HepG2 (cell line): ENCODE results near the gene HDLBP. TPM values are rescaled to one million over a fixed set of nuclear protein-coding genes. Genes with fewer than 3 reads are reported as not detected.
A peak's percentile ranks its signal among the peaks of the same experiment; 100 is the strongest.

Source experiments
- AGO1 ChIP-seq: fragments of 200-400 bp; formaldehyde crosslinking; IDR thresholded peaks from 2 replicates; pipeline ENCODE4 v1.6.1; 2017; ENCODE audit warnings: mild to moderate bottlenecking, low read depth, low read length, moderate library complexity; ENCODE audit not compliant: poor library complexity, severe bottlenecking
- ELF1 ChIP-seq: sonication (generic); formaldehyde crosslinking; IDR thresholded peaks from 2 replicates; pipeline ENCODE4 v1.4.0; 2020; ENCODE audit warnings: missing genetic modification reagents
- GATAD1 ChIP-seq: IDR thresholded peaks from 2 replicates; pipeline ENCODE4 v1.6.1; 2016; ENCODE audit warnings: missing genetic modification reagents, missing compliant biosample characterization
- GFI1 ChIP-seq: sonication (generic); formaldehyde crosslinking; IDR thresholded peaks from 2 replicates; pipeline ENCODE4 v1.5.0; 2020; ENCODE audit warnings: missing genetic modification reagents, mild to moderate bottlenecking, borderline replicate concordance
- GPN1 ChIP-seq: sonication (generic); formaldehyde crosslinking; IDR thresholded peaks from 2 replicates; pipeline ENCODE4 v1.5.1; 2020; ENCODE audit warnings: missing genetic modification reagents, borderline replicate concordance
- HNRNPL ChIP-seq: fragments of 200-400 bp; formaldehyde crosslinking; IDR thresholded peaks from 2 replicates; pipeline ENCODE4 v1.6.1; 2017; ENCODE audit warnings: mild to moderate bottlenecking, low read depth, low read length
- KDM5A ChIP-seq: fragments of 200-600 bp; sonication (generic); IDR thresholded peaks from 2 replicates; pipeline ENCODE4 v1.7.0; 2018; ENCODE audit warnings: antibody characterized with exemption, mild to moderate bottlenecking, low read length, borderline replicate concordance
- MAZ ChIP-seq, 2 experiments: sonication (generic) in 1 of 2; formaldehyde crosslinking in 1 of 2; IDR thresholded peaks; 2 replicates each; pipeline versions ENCODE4 v1.5.0 to v1.6.1; 2012 to 2020; ENCODE audit warnings: low read depth in 2 of 2, mild to moderate bottlenecking in 2 of 2, borderline replicate concordance in 1 of 2, improper control_type of control experiment in 1 of 2, low read length in 1 of 2, missing genetic modification reagents in 1 of 2, moderate library complexity in 1 of 2
- MLLT10 ChIP-seq: sonication (generic); formaldehyde crosslinking; IDR thresholded peaks from 2 replicates; pipeline ENCODE4 v1.4.0; 2020; ENCODE audit warnings: missing genetic modification reagents
- NCOA5 ChIP-seq: sonication (generic); formaldehyde crosslinking; IDR thresholded peaks from 2 replicates; pipeline ENCODE4 v1.4.0; 2020; ENCODE audit warnings: missing genetic modification reagents
- RARA ChIP-seq: IDR thresholded peaks from 2 replicates; pipeline ENCODE4 v1.6.1; 2016; ENCODE audit warnings: missing genetic modification reagents, missing compliant biosample characterization
- SETDB1 ChIP-seq: sonication (generic); formaldehyde crosslinking; IDR thresholded peaks from 2 replicates; pipeline ENCODE4 v1.5.1; 2020; ENCODE audit warnings: missing genetic modification reagents, mild to moderate bottlenecking, borderline replicate concordance
- SIX1 ChIP-seq: sonication (generic); formaldehyde crosslinking; IDR thresholded peaks from 2 replicates; pipeline ENCODE4 v1.4.0; 2020; ENCODE audit warnings: missing genetic modification reagents, borderline replicate concordance
- SMAD3 ChIP-seq: sonication (generic); formaldehyde crosslinking; IDR thresholded peaks from 2 replicates; pipeline ENCODE4 v1.4.0; 2020; ENCODE audit warnings: missing genetic modification reagents
- SMYD3 ChIP-seq: sonication (generic); formaldehyde crosslinking; IDR thresholded peaks from 2 replicates; pipeline ENCODE4 v1.8.1; 2023; ENCODE audit warnings: mild to moderate bottlenecking, missing genetic modification reagents
- TOPORS ChIP-seq: sonication (generic); formaldehyde crosslinking; IDR thresholded peaks from 2 replicates; pipeline ENCODE4 v1.8.0; 2023; ENCODE audit warnings: mild to moderate bottlenecking, missing genetic modification reagents
- ZFP82 ChIP-seq: sonication (generic); formaldehyde crosslinking; IDR thresholded peaks from 2 replicates; pipeline ENCODE4 v1.5.1; 2020; ENCODE audit warnings: mild to moderate bottlenecking, missing genetic modification reagents, borderline replicate concordance
- ZNF10 ChIP-seq: sonication (generic); formaldehyde crosslinking; IDR thresholded peaks from 2 replicates; pipeline ENCODE4 v1.4.0; 2020; ENCODE audit warnings: mild to moderate bottlenecking, low read depth, missing genetic modification reagents, borderline replicate concordance
- polyA plus RNA-seq, 8 experiments: library from polyadenylated mRNA; depleted of rRNA in 3 of 8; stranded (reverse) in 7 of 8; unstranded in 1 of 8; fragments of >200 nt; fragmentation: Illumina TruSeq in 4 of 8; extraction: Trizol in 4 of 8; gene quantifications; 2 replicates each; pipeline versions ENCODE4 v1.2.1 to v1.2.3, GENCODE V29; 2011 to 2016; ENCODE audit warnings: low read depth in 4 of 8, missing spikeins in 1 of 8, mixed read lengths in 1 of 8; ENCODE audit not compliant: insufficient read depth in 1 of 8
- total RNA-seq, 5 experiments: library from RNA; depleted of rRNA; stranded (reverse); fragments of >200 nt; fragmentation: Illumina TruSeq; extraction: Trizol; gene quantifications; 2 replicates each; pipeline ENCODE4 v1.2.3, GENCODE V29; 2016; ENCODE audit warnings: low read depth in 1 of 5
- TF ChIP-seq, protein P1 (sequence below): sonication (generic); formaldehyde crosslinking; IDR thresholded peaks from 2 replicates; pipeline ENCODE4 v1.9.0; 2021; ENCODE audit warnings: mild to moderate bottlenecking, missing genetic modification reagents
- TF ChIP-seq, protein P2 (sequence below): sonication (generic); formaldehyde crosslinking; IDR thresholded peaks from 2 replicates; pipeline ENCODE4 v1.5.0; 2020; ENCODE audit warnings: missing genetic modification reagents
- TF ChIP-seq, protein P3 (sequence below): sonication (generic); formaldehyde crosslinking; conservative IDR thresholded peaks from 2 replicates; pipeline ENCODE4 v1.4.0; 2020; ENCODE audit warnings: missing genetic modification reagents

HDLBP gene
- total and polyA plus RNA-seq, 2 of the 13 experiments (the other 11 are each of a cell fraction or from before 2014, with no cell fraction given): 464 to 707 TPM

DNA sequence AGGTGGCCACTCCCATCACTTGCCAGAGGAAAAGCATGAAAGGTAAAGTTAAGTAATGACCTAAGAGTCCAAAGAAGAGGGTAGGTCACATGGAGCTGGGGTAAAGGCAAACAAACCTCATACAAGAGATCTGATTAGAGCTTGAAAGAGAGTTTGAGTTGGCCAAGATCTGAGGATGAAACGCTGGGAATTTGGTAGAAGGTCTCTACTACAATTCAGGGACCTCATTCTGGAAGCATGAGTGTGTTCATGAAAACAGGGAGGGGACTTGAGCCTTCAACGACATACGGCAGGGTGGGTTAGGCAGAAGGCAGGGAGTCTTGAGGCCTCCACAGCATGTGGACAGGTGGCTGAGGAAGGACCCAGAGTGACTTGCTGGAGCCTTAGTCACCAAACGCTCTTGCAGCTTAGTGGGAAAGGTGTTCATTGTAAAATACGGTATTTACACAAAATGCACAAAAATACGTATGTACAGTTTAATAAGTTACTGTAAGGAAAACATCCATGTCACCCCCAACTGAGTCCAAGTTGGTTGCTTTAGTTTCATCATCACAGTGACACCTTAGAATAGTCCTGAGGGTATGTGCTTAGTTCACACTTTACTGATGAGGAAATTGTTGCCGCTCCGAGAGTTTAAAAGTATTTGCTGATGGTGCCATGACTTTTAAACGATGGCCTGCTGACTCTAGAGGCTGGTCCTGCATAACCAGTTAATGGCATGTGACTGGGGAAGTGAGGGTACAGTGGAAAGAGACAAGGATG, 35.6 kb upstream of the HDLBP start (continued):
- peak; percentile 48; the same call in 1 of the 2 replicates for TF ChIP-seq SMYD3 (CRISPR knock-in tag)
- TF ChIP-seq GPN1 (CRISPR knock-in tag): no peak
- no peak for TF ChIP-seq AGO1
- peak; percentile 49; the same call in 1 of the 2 replicates for TF ChIP-seq TOPORS (CRISPR knock-in tag)
- no peak for TF ChIP-seq NCOA5 (CRISPR knock-in tag)
- peak; percentile 63 for TF ChIP-seq RARA (CRISPR knock-in tag)
- TF ChIP-seq, protein P1, sequence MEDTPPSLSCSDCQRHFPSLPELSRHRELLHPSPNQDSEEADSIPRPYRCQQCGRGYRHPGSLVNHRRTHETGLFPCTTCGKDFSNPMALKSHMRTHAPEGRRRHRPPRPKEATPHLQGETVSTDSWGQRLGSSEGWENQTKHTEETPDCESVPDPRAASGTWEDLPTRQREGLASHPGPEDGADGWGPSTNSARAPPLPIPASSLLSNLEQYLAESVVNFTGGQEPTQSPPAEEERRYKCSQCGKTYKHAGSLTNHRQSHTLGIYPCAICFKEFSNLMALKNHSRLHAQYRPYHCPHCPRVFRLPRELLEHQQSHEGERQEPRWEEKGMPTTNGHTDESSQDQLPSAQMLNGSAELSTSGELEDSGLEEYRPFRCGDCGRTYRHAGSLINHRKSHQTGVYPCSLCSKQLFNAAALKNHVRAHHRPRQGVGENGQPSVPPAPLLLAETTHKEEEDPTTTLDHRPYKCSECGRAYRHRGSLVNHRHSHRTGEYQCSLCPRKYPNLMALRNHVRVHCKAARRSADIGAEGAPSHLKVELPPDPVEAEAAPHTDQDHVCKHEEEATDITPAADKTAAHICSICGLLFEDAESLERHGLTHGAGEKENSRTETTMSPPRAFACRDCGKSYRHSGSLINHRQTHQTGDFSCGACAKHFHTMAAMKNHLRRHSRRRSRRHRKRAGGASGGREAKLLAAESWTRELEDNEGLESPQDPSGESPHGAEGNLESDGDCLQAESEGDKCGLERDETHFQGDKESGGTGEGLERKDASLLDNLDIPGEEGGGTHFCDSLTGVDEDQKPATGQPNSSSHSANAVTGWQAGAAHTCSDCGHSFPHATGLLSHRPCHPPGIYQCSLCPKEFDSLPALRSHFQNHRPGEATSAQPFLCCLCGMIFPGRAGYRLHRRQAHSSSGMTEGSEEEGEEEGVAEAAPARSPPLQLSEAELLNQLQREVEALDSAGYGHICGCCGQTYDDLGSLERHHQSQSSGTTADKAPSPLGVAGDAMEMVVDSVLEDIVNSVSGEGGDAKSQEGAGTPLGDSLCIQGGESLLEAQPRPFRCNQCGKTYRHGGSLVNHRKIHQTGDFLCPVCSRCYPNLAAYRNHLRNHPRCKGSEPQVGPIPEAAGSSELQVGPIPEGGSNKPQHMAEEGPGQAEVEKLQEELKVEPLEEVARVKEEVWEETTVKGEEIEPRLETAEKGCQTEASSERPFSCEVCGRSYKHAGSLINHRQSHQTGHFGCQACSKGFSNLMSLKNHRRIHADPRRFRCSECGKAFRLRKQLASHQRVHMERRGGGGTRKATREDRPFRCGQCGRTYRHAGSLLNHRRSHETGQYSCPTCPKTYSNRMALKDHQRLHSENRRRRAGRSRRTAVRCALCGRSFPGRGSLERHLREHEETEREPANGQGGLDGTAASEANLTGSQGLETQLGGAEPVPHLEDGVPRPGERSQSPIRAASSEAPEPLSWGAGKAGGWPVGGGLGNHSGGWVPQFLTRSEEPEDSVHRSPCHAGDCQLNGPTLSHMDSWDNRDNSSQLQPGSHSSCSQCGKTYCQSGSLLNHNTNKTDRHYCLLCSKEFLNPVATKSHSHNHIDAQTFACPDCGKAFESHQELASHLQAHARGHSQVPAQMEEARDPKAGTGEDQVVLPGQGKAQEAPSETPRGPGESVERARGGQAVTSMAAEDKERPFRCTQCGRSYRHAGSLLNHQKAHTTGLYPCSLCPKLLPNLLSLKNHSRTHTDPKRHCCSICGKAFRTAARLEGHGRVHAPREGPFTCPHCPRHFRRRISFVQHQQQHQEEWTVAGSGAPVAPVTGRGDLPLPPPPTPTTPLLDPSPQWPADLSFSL (CRISPR knock-in tag): no peak
- TF ChIP-seq, protein P2, sequence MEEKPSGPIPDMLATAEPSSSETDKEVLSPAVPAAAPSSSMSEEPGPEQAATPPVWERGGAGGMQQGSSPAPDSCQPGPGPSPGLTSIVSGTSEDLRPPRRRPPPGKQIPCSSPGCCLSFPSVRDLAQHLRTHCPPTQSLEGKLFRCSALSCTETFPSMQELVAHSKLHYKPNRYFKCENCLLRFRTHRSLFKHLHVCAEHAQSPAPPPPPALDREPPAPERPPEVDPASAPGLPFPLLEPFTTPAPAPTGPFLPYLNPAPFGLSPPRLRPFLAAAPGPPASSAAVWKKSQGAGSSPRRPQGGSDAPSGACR: 0 out of 2 replicates have a peak, but pooled peaks have one; percentile 5
- TF ChIP-seq MAZ (IDR thresholded peaks at IDR 0.05; ENCODE audit: borderline replicate concordance, low read depth, low read length): no peak; the same call in 1 of the 2 replicates
- peak; percentile 55; the same call in 1 of the 2 replicates for TF ChIP-seq MAZ (CRISPR knock-in tag; IDR thresholded peaks at IDR 0.05; ENCODE audit: low read depth)
- peak; percentile 15; the same call in 1 of the 2 replicates for TF ChIP-seq SMAD3 (CRISPR knock-in tag)
- no peak for TF ChIP-seq HNRNPL
- TF ChIP-seq MLLT10: no peak
- TF ChIP-seq GFI1: peak; percentile 56; the same call in 1 of the 2 replicates
- no peak for TF ChIP-seq ZNF10
- no peak for TF ChIP-seq SIX1
- TF ChIP-seq KDM5A: no peak; the same call in 1 of the 2 replicates
- 0 out of 2 replicates have a peak, but pooled peaks have one; percentile 26 for TF ChIP-seq GATAD1 (CRISPR knock-in tag)
- 0 out of 2 replicates have a peak, but pooled peaks have one; percentile 4 for TF ChIP-seq ELF1
- TF ChIP-seq, protein P3, sequence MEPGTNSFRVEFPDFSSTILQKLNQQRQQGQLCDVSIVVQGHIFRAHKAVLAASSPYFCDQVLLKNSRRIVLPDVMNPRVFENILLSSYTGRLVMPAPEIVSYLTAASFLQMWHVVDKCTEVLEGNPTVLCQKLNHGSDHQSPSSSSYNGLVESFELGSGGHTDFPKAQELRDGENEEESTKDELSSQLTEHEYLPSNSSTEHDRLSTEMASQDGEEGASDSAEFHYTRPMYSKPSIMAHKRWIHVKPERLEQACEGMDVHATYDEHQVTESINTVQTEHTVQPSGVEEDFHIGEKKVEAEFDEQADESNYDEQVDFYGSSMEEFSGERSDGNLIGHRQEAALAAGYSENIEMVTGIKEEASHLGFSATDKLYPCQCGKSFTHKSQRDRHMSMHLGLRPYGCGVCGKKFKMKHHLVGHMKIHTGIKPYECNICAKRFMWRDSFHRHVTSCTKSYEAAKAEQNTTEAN (CRISPR knock-in tag): no peak
- no peak for TF ChIP-seq SETDB1 (CRISPR knock-in tag)
- no peak for TF ChIP-seq ZFP82 (CRISPR knock-in tag)
